Natural killer cell (primary cell): ENCODE results near the gene RAI14. TPM values are rescaled to one million over a fixed set of nuclear protein-coding genes. Genes with fewer than 3 reads are reported as not detected.

Experiments used
- ATAC-seq, 3 donors: fragments of 150-1000 bp in 2 of 3; fragments of 200-7000 bp in 1 of 3; cut with Tn5 transposase; 1 replicate in 1 of 3; 2 replicates in 2 of 3; pipeline ENCODE4 v1.10.0; 2021; ENCODE audit warnings: mild to moderate bottlenecking in 2 of 3, moderate library complexity in 2 of 3
- DNase-seq, 2 donors: peaks; one replicate each; pipeline versions ENCODE4 v3.0.0 to v3.0.0-alpha.2; 2013 to 2021; ENCODE audit warnings: mixed read lengths in 1 of 2
- H3K27ac ChIP-seq: one replicate; pipeline ENCODE4 v1.5.1; 2013; ENCODE audit warnings: mild to moderate bottlenecking, low read length
- H3K27me3 ChIP-seq: one replicate; pipeline ENCODE4 v1.6.1; 2013; ENCODE audit warnings: low read length; ENCODE audit not compliant: control insufficient read depth, insufficient read depth
- H3K36me3 ChIP-seq: one replicate; pipeline ENCODE4 v1.6.1; 2013; ENCODE audit warnings: low read length; ENCODE audit not compliant: control insufficient read depth, insufficient read depth
- H3K4me1 ChIP-seq: one replicate; pipeline ENCODE4 v1.6.1; 2013; ENCODE audit warnings: low read length; ENCODE audit not compliant: control insufficient read depth, insufficient read depth
- H3K4me3 ChIP-seq: one replicate; pipeline ENCODE4 v1.5.1; 2013; ENCODE audit warnings: low read length
- H3K9me3 ChIP-seq: one replicate; pipeline ENCODE4 v1.6.1; 2013; ENCODE audit warnings: low read length; ENCODE audit not compliant: control insufficient read depth, insufficient read depth
- H3K27ac Mint-ChIP-seq, 2 donors: one replicate each; pipeline ENCODE4 v1.8.0; 2022; ENCODE audit warnings: mild to moderate bottlenecking in 2 of 2, mixed read lengths in 2 of 2, moderate library complexity in 1 of 2
- H3K27me3 Mint-ChIP-seq, 2 donors: one replicate each; pipeline ENCODE4 v1.8.0; 2022; ENCODE audit warnings: low read depth in 2 of 2, mixed read lengths in 2 of 2
- H3K36me3 Mint-ChIP-seq: one replicate; pipeline ENCODE4 v1.8.0; 2022; ENCODE audit warnings: mixed read lengths
- H3K4me1 Mint-ChIP-seq, 2 donors: one replicate each; pipeline ENCODE4 v1.8.0; 2022; ENCODE audit warnings: mixed read lengths in 2 of 2
- H3K4me3 Mint-ChIP-seq: one replicate; pipeline ENCODE4 v1.8.0; 2022; ENCODE audit warnings: mild to moderate bottlenecking, moderate library complexity, mixed read lengths
- H3K9me3 Mint-ChIP-seq, 2 donors: one replicate each; pipeline ENCODE4 v1.8.0; 2022; ENCODE audit warnings: mixed read lengths in 2 of 2
- WGBS: methylation state at CpG from one replicate; pipeline ENCODE4 v1.1.7; 2013; ENCODE audit warnings: missing lambda C conversion rate; ENCODE audit not compliant: insufficient coverage; 5-methylcytosine and 5-hydroxymethylcytosine counted together
- intact Hi-C: fragments of 100-400 bp; cut with micrococcal nuclease; formaldehyde crosslinking; loops from one replicate; pipeline ENCODE4 v1.14.2; 2022
- total RNA-seq, 4 donors: library from RNA; stranded (reverse); fragments of 120-200 nt in 1 of 4; gene quantifications; one replicate each; pipeline versions ENCODE4 v1.2.3 to v1.2.4, GENCODE V29; 2013 to 2022
- TF ChIP-seq, protein P1 (sequence below): fragments of 200-600 bp; IDR thresholded peaks from one replicate; pipeline ENCODE4 v1.8.0; 2022; ENCODE audit warnings: antibody characterized with exemption

The RAI14 gene
- total RNA-seq, 3 donors from 2014 or later (not counting 1 experiment from before 2014, with no cell fraction given): 0.40 to 2.9 (median 2.8) TPM

DNA sequence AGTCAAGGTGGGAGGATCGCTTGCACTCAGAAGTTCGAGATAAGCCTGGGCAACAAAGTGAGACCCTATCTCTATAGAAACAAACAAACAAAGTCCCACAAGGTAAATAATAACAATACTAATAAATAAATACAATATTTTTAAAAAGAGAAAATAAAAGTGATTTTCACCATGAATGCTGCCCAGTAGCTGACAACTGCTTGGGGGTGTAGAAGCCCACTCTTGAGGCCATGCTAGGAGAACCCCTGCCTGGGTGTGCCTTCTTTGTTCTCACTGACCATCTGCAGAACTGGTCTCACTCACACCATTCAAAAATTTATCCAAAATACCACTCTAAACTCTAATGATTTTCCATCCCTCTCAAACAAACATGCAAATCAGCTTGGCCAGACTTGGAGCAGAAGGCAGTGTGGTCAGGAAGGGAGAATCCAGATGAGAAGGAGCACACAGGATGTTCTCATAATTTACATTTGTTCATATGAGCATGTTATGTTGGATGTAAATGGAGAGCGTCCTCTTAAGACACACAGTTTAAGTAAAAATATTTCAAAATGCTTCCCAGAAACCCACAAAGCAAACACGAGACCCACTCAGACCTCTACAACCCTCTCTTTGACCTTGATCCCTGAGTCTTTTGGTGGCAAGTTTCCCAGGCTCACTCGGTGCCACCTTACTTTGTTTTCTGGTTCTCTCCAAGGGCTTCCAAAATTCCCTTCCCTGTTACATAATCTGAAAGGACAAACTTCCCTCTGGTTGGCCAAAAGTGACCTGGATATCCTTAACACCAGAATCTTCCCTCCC lies 7.9 kb upstream of the RAI14 start:
- Histone ChIP-seq H3K4me3 (no peak overlapping the region), H3K36me3 (no peaks in the 10 kb centered on the region), H3K27me3 (no peaks in the 10 kb centered on the region), H3K9me3 (no peaks in the 10 kb centered on the region), H3K27ac (no peak overlapping the region), H3K4me1 (no peaks in the 10 kb centered on the region)
- ATAC-seq (no peak), DNase-seq (no peak)
- H3K27ac Mint-ChIP-seq: peak overlapping the region in 1 of 2 donors; percentile 53
- TF ChIP-seq, protein P1, sequence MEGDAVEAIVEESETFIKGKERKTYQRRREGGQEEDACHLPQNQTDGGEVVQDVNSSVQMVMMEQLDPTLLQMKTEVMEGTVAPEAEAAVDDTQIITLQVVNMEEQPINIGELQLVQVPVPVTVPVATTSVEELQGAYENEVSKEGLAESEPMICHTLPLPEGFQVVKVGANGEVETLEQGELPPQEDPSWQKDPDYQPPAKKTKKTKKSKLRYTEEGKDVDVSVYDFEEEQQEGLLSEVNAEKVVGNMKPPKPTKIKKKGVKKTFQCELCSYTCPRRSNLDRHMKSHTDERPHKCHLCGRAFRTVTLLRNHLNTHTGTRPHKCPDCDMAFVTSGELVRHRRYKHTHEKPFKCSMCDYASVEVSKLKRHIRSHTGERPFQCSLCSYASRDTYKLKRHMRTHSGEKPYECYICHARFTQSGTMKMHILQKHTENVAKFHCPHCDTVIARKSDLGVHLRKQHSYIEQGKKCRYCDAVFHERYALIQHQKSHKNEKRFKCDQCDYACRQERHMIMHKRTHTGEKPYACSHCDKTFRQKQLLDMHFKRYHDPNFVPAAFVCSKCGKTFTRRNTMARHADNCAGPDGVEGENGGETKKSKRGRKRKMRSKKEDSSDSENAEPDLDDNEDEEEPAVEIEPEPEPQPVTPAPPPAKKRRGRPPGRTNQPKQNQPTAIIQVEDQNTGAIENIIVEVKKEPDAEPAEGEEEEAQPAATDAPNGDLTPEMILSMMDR: no peak
- H3K4me3 Mint-ChIP-seq: no peak overlapping the region
- H3K27me3 Mint-ChIP-seq: peaks cover 20 to 30% of the 10 kb centered on the region in 2 donors
- intact Hi-C loops: no loop called here
- H3K36me3 Mint-ChIP-seq: no peaks in the 10 kb centered on the region
- no peaks in the 10 kb centered on the region for H3K9me3 Mint-ChIP-seq
- WGBS: 88% methylated on average over 2 of the region's 5 CpGs
- H3K4me1 Mint-ChIP-seq: no peaks in the 10 kb centered on the region

DNA sequence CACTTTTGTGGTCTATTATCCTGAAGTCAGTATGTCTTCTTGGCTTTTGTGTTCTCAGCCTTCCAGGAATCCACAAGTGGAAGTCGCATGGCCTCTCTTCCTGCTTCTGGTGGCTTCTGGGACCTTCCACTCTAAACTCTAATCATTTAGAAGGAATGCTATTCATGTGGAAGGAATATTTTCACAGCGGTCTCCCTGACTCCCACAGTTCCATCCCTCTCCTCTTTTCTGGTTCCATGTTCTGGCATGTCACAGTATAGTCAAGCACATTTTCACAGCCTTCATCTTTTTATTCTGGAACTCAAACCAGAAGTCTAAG lies 7.3 kb upstream of the RAI14 start:
- H3K27me3 Mint-ChIP-seq: peaks cover 17 to 24% of the 10 kb centered on the region in 2 donors
- intact Hi-C loops: no loop called here
- Histone ChIP-seq H3K4me1 (no peaks in the 10 kb centered on the region), H3K9me3 (no peaks in the 10 kb centered on the region), H3K4me3 (no peak overlapping the region), H3K27me3 (no peaks in the 10 kb centered on the region), H3K27ac (no peak overlapping the region), H3K36me3 (no peaks in the 10 kb centered on the region)
- no peaks in the 10 kb centered on the region for H3K36me3 Mint-ChIP-seq
- no peaks in the 10 kb centered on the region for H3K4me1 Mint-ChIP-seq
- ATAC-seq (no peak), DNase-seq (no peak)
- TF ChIP-seq, protein P1: no peak
- H3K27ac Mint-ChIP-seq: peak overlapping the region in 1 of 2 donors; percentile 53
- WGBS: 95% methylated on average over 2 of the region's 2 CpGs
- no peaks in the 10 kb centered on the region for H3K9me3 Mint-ChIP-seq
- no peak overlapping the region for H3K4me3 Mint-ChIP-seq

DNA sequence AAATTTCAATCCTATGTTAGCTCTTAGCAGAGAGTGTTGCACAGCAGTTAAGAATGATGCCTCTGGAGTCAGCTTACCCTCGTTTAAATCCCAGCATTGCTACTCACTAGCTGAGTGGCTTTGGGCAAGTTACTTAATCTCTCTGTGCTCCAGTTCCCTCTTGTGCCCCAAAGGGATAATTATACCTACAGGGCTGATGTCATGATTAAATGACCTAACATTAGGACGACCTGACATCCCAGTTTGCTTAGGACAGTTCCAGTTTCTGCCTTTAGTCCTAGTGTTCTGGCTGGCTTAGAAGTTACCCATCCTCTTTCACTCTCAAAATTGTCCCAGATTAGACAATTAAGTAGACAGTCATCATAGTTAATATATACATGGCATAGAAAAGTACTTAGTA lies 4.3 kb upstream of the RAI14 start:
- Histone ChIP-seq H3K9me3 (no peaks in the 10 kb centered on the region), H3K36me3 (no peaks in the 10 kb centered on the region), H3K27ac (no peak overlapping the region), H3K4me3 (no peak overlapping the region), H3K27me3 (no peaks in the 10 kb centered on the region), H3K4me1 (peaks cover 7% of the 10 kb centered on the region)
- WGBS: 74% methylated on average over 2 of the region's 2 CpGs
- ATAC-seq (no peak), DNase-seq (no peak)
- Mint-ChIP-seq H3K4me1 (peaks cover 12 to 14% of the 10 kb centered on the region in 2 donors), H3K27ac (no peak overlapping the region), H3K27me3 (peaks cover 6 to 12% of the 10 kb centered on the region in 2 donors), H3K4me3 (no peak overlapping the region), H3K9me3 (no peaks in the 10 kb centered on the region), H3K36me3 (no peaks in the 10 kb centered on the region)
- TF ChIP-seq, protein P1: no peak
- intact Hi-C loops: no loop called here

DNA sequence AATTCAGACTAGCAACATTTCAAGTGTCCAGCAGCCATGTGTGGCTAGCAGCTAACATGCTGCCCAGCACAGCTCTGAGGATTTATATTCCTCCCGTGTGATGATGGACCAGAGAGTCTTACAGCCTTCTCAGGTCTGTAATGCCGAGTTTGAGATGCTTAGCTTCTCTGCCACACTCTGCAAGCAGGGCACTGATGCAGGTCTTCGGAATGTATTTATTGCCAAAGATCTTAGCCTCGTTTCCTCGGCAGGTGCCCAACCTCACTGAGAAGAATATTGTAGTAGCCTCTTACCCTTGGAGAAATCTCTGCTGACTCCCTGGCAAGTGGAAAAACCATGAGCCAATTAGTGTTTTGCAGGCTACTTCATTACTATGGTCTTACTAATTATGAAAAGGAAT lies 3.7 kb upstream of the RAI14 start:
- Mint-ChIP-seq H3K4me1 (peaks cover 15 to 19% of the 10 kb centered on the region in 2 donors), H3K27ac (no peak overlapping the region), H3K36me3 (no peaks in the 10 kb centered on the region), H3K4me3 (no peak overlapping the region), H3K9me3 (no peaks in the 10 kb centered on the region), H3K27me3 (peaks cover 6 to 15% of the 10 kb centered on the region in 2 donors)
- peaks cover 14% of the 10 kb centered on the region for H3K4me1 ChIP-seq
- intact Hi-C loops: no loop called here
- 81% methylated on average over 5 of the region's 5 CpGs for WGBS
- peaks cover under 1% of the 10 kb centered on the region for H3K27me3 ChIP-seq
- H3K36me3 ChIP-seq: no peaks in the 10 kb centered on the region
- H3K4me3 ChIP-seq: no peak overlapping the region
- no peak for ATAC-seq
- H3K27ac ChIP-seq: no peak overlapping the region
- no peak for DNase-seq
- TF ChIP-seq, protein P1: no peak
- no peaks in the 10 kb centered on the region for H3K9me3 ChIP-seq
